Activated CD4-positive, alpha-beta T cell treated with anti-CD3 and anti-CD28 coated beads for 1 hour (primary cell): ENCODE measurements around the gene MLH3.
"Not testable (repeated sequence)": the region's sequence is repeated elsewhere in the genome, so short reads cannot be mapped to it uniquely, and the experiment has no call there.

Source experiments
- DNase-seq: peaks from one replicate; pipeline ENCODE4 v3.0.0-alpha.2; 2020

MLH3 gene

DNA sequence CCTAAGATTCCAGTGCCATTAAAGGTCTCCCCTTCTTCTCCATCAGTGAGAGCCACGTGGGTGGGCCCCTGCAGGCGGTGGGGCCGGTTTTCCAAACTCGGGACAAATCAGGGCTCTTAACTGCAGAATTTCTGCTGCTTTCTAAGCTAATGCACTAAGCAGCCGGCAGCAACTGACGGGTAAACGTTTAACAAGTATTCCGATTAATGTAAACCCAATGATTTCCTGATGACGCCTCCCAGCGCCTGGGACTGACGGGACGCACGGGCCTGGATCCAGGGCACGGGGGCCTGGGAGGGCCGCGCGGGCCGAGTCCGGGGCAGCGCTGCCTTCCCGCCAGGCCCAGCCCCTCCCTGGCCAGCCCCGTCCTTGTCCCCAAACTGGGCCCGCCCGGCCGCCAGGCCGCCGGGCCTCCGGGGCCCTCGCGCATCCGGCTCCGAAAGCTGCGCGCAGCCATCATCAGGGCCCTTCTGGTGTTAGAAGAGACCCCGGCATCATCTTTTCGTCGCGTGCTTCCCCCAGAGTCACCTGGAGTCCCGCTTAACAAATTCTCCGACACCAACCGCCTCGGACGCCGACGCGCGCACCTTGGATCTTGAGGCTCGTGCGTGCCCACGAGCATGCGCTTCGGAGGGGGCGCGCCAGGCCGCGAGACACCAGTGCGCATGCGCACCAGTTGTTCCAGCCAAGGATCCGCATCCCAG is at the start of gene MLH3:
Gene MLH3 (minus strand): TSS at position 616 of the 704 bp plus-strand sequence. CDS start 1,812 bp downstream, outside the sequence.
- peak; percentile 74 for DNase-seq

DNA sequence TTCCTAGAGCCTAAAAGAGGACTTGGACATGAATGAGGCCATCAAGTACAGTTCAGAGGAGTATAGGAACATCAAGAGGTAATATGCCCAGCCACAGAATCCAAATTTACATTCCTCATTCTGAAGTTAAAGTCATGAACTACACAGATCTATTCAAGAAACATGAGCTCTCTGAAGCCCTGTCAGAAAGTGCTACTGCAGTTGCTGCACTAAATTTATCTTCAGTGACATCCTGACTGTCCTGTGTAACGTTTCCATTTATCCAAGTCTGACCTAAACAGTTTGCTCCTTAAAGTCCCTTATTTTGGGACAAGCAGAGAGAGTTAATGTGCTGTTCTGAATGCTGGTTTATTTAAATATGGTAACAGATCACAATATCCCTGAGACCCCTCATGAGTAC is 47.4 kb upstream of the MLH3 start:
- DNase-seq, result no peak

DNA sequence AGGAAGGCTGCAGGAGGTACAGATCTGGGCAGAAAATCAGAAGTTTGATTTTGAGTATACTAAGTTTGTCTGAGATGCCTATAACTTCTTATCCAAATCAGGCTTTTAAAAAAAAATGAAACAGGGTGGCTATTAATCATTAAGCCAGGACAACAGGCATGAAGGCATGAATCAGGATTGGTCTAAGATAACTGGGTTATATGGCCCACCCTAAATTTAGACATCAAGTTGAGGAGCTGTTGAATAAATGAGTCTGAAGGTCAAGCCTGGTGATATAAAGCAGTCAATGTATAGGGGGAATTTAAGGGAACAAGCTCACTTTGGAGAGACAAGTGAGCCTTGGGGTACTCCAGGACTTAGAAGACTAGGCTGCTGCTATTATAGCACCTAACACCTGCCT is 46.9 kb upstream of the MLH3 start:
- DNase-seq, result no peak

DNA sequence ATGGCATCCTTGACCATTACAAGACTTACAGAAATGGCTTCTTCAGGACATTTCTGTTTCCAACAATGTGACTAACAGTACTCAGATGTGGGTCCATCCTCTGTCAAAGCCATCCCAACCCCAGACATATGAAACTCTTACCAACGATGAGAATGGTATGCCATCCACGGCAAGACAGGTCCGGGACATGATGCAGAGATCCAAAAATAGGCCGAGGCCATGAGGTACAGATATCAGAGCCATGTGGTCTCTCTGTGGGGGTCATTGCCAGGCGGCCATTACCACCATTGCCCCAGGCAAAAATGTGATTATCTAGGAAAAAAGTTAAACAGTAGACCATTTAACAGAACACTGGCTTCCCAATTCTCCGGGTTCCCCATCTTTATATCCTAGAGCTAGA is 45.7 kb upstream of the MLH3 start:
- no peak for DNase-seq

DNA sequence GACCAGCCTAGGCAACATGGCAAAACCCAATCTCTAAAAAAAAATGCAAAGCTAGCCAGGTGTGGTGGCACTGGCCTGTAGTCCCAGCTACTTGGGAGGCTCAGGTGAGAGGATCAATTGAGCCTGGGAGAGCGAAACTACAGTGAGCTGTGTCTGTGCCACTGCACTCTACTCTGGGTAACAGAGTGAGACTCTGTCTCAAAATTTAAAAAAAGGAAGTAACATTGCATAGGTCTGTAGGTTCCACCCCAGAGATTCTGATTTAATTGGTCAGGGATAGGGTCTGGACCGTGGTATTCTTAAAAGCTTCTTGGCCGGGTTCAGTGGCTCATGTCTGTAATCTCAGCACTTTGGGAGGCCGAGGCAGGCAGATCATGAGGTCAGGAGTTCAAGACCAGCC is 44.4 kb upstream of the MLH3 start:
- DNase-seq, result no peak

DNA sequence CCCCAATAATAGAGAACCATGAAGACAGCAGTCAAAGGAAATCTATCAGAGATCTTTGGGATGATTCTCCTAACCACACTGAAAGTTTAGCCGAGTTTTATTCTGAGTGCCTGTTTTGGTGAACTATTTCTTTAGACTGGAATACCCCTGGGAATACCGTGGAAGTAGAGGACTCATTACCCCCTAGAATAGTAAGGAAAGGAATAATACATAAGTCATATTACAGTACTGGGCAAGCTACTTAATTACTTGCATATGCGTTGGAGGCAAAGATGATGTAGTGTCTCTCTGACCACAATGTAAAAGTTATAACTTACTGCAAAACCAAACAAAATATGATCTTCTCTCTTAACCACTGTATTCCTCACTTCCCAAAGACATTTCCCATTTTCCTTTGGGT is 43.6 kb upstream of the MLH3 start:
- no peak for DNase-seq

DNA sequence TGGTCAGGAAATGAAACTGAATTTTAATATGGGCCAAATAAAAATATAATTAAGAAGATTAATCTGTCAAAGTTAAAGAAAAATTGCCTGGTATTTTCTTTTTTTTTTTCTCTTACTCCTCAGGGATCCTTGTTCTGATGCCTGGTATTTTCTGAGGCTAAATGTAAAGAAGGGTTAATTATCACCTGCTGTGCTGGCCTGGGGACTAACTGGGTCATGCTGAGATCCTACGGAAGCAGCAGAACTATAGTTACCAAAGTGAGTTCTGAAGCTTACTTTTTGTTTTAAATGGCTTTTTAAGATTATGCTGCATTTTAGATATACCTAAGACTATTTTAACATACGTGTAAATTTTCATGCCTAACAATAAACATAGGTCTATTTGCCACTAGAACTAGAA is 41.4 kb upstream of the MLH3 start:
- DNase-seq, result no peak

DNA sequence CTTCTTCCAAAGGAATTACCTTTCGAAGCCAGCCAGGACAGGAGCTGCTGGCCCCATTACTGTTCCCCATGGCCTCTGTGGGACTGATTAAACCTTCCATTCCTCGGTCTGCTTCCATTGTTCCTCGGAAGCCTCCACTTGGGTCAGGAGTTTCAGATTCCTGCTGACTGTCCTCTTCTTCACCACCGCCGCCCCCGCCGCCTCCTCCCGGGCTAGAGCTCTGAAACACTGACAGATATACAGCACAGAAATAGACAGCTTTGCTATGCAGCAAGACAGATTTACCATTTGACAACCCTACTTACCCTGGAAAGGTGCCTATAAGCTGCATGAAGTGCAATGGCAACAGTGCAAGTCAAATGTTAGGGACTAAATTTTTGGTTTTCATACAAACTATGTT is 40.0 kb upstream of the MLH3 start:
- no peak for DNase-seq

DNA sequence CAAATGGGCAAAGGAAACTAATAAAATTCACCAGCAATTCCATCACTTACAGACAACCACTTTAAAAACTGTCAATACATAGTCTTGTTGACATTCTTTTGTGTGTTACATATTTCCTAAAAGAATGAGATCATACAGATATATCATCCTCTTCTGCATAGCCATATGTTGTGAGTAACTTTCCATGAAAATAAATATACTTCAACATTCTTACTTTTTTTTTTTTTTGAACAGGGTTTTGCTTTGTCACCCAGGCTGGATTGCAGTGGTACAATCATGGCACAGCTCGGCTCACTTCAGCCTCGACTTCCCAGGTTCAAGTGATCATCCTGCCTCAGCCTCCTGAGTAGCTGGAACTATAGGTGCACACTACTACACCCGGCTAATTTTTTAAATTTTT is 39.1 kb upstream of the MLH3 start:
- no peak for DNase-seq

DNA sequence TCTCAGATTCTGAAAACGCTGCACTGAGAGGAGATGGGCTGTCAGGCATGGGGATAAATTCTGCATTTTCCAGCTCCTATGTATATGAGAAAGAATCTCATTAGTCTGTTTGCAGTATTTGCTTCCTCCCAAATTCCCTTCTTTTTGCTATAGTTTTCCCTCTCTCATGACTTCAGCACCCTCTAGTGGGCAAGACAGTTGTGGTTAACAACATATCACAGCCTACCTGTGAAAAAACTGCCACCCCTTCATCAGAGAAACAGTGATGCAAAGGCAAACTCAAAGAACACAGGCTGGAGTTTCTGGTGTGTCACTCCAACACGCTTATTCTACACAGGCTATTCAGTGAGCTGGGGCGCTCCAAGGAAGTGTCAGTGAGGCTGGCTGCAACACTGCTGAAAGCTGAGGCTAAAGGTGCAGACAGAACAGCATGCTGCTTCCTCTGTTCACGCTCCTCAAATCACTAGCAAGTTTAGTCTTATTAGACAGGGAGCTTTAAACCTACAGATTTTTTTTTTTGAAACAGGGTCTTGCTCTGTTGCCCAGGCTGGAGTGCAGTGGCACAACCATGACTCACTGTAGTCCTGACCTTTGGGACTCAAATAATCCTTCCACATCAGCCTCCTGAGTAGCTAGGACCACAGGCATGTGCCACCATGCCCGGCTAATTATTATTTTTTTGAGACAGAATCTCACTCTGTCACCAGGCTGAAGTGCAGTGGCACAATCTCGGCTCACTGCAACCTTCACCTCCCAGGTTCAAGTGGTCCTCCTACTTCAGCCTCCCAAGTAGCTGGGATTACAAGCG is 37.5 kb upstream of the MLH3 start:
- no peak for DNase-seq

DNA sequence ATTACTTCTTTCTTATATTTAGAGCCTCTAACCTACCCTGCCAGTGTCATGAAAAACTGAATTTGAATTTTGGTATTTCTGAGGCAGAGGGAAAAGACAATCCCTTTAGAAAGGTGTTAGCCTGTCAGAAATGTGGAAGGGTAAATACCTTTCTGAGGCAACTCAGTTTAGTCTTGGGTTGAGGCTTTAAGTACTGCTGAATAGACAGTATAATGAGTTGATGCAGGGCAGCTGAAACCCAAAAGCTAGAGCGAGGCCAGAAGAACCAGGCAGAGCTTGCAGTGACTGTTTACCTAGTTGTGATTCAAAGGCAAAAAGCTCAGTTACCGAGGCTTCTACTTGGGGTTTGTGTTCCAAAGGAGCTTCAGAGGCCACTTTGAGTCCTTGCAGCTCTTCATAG is 36.9 kb upstream of the MLH3 start:
- DNase-seq, result no peak

DNA sequence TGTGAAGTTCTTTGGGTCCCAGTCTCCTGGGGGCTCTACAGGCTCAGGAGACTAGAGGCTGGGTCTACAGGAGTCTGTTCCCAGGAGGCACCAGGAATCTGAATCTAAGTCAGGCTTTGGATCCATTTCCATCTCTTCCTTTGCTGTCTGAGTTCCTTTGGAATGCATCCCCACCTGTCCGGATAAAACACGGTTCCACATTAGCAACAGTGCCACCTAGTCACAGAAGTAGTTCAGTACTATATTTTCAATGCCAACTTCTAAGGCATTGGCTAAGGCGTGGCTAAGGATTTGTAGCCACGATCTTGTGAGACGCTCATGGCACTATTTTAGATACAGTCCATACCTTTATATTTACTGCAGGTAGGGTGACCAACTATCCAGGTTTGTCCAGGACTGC is 33.2 kb upstream of the MLH3 start:
- no peak for DNase-seq

DNA sequence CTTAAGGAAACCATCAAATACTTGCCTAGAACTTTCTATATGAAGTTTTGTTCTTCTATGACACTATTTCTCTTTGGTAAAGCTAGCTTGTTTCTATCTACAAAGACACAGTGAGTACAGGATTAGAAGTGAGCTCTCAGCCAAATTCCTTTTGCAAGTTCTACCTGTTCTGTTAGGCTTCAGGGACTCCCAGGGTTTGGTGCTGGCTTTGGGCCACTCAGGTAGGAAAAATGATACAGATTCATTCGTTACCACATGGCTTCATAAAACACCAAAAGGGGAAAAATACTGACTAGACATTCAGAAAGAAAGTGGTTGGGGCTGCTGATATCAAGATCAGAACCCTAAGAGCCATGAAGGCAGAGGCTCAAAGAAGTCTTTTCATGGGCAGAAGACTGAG is 32.0 kb upstream of the MLH3 start:
- DNase-seq, result no peak

DNA sequence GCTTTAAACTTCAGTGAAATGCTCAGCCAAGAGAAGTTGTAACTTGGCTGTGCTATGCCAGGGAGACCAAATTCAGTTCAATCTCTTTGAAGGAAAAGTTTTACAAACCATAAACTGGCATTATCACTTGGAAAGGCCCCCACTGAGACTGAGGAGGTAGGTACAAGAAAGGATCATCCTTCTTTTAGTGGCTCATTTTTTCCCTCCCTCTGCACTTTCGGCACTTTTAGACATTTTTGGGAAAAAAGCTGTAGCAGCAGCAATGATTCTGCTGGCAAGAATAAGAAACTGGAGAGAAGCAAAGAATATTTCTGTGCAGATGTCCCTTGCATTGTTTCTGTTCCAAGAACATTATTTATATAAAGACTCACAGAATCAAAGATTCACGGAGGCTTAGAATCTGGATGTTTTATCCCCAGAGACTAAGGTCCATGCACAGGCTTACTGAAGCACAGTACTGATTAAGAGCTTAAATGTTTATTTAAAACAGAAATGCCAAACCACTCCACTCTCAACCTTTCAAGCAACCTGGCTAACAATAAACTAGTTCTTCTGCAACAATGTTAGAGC is 30.5 kb upstream of the MLH3 start:
- DNase-seq, result no peak

DNA sequence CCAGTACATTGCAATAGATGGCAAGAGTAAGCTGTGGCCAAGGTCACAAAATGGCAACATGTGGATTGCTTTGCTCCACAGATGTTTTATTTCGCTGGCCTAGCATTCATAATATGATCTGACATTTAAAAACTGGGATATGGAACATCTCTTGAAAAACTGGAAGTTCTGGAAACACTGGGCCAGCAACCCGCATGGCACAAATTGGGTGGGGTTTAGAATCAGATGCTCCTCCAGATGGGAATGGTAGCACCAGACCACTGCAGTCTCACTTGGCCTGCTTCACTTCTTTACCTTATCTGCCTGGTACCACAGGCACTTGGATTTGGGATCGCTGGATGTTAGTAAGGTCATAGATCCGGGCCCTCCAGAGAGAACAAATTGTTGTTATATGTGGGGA is 28.3 kb upstream of the MLH3 start:
- no peak for DNase-seq

DNA sequence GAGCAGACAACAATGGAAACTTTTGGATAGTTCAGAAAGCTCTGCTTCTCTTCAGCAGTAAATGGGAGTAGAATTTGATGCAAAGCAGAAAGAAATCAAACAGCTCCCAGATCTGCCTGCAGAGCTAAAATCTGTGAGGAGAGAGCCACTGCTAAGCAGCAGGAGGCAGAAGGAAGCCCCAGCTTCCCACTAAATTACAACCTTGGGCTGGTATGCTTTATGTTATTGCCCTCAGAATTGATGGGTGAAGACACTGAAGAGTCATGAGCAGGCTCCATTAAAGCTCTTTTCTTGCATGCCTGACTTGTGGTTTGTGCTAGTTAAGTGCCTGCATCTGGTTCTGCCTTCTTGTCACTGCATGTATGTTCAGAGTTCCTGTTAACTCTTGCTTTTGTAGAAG is 26.5 kb upstream of the MLH3 start:
- DNase-seq, result no peak

DNA sequence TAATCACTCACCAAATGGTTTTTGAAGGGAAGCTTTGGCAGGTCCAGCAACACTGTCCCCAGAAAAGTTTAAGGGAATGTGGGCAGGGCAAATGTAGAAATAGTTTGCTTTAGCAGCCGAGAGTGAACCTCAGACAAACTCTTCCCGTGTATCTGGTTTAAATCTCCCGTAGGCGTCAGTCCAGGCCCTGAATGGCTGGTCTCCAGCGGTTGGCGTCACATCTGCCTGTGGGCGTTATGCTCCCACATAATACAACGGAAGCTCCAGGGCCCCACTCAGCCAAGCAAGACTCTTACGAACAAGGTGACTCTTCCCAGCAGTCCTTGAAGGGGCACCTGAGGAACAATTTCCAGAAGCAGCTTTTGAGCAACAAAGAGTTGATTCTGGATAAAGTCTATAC is 19.1 kb upstream of the MLH3 start:
- DNase-seq, result no peak

DNA sequence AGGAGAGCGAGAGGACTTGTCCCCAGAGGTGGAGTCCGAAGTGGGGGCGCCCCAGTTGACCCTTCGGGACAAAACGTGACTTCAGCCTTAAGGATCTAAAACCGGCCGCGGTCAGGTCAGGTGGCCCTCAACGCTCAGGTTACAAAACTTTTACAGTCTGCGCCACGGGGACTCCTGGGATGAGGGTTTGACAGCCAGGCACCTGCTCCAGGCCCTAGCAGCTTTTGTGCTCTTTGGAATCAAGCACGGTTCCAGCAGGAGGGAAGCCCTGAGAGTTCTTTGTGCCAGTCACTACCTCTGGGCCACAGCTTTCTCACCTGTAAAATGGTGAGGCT is 18.5 kb upstream of the MLH3 start:
- no peak for DNase-seq

DNA sequence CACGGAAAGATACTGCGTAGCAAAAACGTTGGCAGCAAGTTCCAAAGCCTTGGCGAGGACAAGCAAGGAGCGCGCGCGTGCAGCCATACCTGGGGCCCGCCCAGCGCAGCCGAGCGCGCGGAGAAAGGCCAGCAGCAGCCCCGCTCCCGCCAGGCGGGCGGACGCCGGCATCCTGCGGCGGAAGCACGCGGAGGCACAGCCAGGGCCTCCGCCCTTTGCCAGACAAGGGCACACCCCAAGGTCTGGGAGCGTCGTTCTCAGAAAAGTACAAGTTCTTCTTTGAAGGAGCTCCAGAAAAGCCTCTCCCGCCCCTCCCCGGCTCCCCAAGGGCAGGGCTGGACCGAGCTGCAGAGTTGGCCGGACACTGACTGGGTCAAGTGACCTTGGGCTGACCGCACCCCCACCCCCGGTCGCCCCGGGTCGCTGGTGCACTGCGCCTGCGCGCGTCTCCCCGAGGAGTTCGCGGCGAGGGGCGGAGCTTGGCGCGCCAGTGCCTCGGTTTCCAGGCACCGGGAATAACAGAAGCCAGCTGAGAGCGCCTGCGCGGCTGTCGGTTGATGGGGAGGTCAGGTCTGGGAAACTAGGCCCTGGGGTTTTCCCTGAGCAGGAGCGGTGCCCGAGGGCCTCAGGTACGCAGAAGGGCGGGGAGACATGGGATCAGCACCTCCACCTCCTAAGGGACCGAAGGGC is 18.0 kb upstream of the MLH3 start, which contains the start of gene ZC2HC1C:
Gene ZC2HC1C (plus strand): TSS at position 521 of the 690 bp plus-strand sequence. CDS start 933 bp downstream, outside the sequence.
- DNase-seq, result peak; percentile 18

DNA sequence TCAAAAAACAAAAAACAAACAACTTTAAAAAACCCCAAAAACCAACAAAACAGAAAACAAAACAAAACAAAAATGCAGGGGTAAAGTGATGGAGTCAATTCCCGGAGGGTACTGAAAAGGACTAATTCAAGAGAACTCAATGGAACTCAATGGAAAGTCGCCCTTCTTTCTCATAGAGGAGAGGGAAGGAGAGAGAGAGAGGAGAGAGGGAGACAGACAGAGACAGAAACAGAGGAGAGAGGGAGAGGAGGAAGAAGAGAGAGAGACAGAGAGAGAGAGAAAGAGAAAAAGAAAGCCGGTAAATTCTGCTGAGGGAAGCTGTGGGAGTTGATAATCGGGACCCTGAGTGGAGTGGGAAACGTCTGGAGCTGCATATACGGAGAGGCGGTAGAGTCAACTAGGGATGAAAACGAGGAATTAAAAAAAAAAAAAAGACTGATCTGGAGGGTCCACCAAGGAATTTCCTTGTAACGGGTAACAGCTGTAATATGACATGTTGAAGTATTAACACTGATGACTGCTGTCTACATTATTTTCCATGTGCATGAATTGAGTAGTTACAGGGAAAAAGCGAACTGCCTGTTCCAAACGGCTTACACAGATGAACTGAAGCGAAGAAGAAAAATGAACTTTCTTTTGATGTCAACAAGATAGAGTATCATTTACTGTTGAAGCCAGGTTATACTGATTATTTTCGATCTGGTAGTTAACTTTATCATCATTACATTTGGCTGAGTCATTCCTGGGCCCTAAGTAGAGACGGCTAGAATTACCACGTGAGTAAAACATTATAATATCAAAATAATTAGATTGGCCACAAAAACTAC is 17.2 kb upstream of the MLH3 start:
- no peak for DNase-seq

DNA sequence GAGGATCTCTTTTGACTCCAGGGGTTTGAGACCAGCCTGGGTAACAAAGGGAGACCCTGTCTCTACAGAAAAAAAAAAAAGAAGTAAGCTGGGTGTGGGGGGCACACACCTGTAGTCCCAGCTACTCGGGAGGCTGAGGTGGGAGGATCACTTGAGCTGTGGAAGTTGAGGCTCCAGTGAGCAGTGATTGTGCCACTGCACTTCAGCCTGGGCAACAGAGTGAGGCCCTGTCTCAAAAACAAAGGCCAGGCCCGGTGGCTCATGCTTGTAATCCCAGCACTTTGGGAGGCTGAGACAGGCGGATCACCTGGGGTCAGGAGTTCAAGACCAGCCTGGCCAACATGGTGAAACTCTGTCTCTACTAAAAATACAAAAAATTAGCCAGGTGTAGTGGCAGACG is 16.5 kb upstream of the MLH3 start:
- not testable (repeated sequence) for DNase-seq

DNA sequence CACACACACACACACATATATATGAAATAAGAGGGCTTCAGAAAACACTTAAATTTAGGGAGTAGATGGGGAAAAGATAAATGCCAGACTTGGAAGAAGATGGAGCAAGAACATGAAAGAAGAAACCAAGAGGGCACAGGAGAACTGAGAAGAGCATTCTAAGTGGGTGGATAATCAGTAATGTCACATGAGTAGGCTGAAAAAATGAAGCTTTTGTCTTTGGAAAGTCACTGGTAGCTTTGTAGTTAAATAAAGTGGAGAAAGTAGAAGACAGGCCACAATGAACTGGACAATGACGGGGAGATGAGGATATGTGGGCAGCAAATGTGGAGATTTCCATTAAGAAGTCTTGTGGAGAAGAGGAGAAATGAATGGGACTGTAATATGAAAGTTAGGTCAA is 15.9 kb upstream of the MLH3 start:
- DNase-seq, result no peak

DNA sequence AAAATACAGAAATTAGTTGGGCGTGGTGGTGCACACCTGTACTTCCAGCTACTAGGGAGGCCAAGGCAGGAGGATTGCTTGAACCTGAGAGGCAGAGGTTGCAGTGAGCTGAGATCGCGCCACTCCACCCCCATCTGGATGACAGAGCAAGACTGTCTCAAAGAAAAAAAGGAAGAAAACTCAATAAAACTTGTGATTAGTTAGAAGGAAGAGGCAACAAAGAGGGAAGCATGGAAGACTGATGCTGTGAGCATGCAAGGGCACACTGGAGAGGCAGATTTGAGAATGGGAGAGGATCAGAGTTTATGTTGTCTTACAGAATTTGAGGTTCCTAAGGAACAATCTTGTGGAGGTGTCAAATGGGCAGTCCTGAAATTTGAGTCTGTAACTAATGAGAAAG is 15.4 kb upstream of the MLH3 start:
- DNase-seq, result no peak
